ENCODE measurements around the gene TFB2M.

GRCh38 chr1:246516126-246516525 is 49.9 kb downstream of the TFB2M start:
- TF ChIP-seq CTCF (IDR thresholded peaks at IDR 0.05; ENCODE audit: insufficient read depth, low read length, poor library complexity, severe bottlenecking) (no peak), EZH2phosphoT487 (conservative IDR thresholded peaks at IDR 0.05; ENCODE audit: low read length) (no peak)

Data from SU-DHL-6 (cell line).